ENCODE results near the gene RMI1. TPM values are rescaled to one million over a fixed set of nuclear protein-coding genes. Genes with fewer than 3 reads are reported as not detected.
A peak's percentile ranks its signal among the peaks of the same experiment; 100 is the strongest.
"Not testable (repeated sequence)": the region's sequence is repeated elsewhere in the genome, so short reads cannot be mapped to it uniquely, and the experiment has no call there.

The RMI1 gene
- total RNA-seq (2014; rRNA removed; shearing (Covaris generic)), result 12.2 and 27.7 TPM in 2 replicates

DNA sequence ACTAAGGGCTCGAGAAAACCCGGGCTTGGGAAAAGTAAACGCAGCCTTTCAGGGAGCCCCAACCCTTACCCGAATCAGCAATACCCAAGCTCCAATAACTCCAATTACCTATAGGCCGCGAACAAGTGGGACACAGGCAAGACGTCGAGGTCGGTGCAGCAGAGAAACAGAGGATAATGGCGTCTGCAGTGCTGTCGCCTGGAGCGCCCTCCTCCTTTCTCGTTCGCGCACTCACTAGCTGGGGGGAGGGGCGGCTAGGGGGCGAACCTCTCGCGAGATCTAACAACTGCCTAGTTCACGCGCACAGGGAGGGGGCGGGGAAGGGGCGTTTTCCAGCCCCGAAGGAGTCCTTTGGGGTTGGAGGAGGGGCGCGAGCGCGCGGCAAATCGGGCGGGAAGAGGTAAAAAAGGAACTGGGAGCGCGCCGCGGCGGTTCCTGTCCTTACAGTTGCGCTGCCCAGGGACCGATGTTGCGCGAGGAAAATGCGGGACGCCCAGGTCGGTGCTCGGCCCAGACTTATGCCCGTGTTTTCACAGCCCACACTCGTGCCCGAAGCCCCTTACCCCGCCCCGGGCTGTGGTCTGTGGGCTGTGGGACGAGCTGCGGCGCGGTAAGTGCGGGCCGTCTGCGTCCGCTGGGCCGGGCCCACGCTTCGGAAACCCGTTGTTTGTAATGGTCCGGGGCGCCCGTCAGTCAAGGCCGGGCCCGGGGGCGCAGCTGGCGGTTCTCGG, at the start of gene RMI1:
Gene RMI1, plus strand, starts transcription at position 411 of the 731 bp plus-strand sequence. CDS start 20,182 bp downstream, outside the sequence.
- peak; percentile 98 for DNase-seq (ENCODE audit: low read depth)

DNA sequence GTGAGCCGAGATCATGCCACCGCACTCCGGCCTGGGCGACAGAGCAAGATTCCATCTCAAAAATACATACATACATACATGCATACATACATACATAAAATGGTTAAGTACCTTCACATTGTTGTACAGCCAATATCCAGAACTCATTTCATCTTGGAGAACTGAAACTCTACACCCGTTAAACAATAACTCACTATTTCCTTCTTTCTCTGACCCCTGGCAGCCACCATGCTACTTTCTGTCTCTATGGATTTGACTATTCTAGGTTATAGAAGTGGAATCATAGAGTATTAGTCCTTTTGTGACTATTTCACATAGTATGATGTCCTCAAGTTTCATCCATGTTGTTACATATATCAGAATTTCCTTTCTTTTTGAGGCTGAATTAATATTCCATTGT, 49.7 kb upstream of the RMI1 start:
- DNase-seq (ENCODE audit: low read depth), result no peak

DNA sequence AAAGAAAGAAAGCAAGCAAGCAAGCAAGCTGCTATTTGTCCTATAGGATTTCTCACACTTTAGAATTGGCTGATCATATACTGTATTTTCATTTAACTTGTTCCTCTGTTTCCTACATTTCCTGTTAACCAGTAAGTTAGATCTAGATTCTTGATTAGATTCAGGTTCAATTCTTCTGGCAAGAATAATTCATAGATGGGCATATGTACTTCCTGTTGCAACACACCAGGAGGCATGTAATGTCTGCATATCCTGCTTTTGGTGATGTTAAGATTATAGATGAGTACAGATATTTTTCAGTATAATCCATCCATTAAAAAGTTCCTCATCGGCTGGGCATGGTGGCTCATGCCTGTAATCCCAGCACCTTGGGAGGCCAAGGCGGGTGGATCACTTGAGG, 48.6 kb upstream of the RMI1 start:
- no peak for DNase-seq (ENCODE audit: low read depth)

DNA sequence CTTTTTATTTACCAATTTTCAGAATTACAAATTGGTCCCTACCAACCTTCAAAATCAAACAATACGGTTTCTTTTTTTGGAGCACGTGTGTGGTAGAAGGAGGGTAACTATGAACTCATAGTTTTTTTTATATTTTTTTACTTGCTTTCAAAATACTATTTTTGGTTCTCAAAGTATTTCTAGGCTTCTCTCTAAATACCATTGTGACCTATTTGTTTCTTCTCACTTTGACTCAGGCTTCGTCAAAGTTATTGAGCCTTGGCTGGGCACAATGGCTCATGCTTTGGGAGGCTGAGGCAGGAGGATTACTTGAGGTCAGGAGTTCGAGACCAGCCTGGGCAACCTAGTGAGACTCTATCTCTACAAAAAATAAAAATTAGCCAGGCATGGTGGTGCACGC, 47.8 kb upstream of the RMI1 start:
- DNase-seq (ENCODE audit: low read depth), result no peak

DNA sequence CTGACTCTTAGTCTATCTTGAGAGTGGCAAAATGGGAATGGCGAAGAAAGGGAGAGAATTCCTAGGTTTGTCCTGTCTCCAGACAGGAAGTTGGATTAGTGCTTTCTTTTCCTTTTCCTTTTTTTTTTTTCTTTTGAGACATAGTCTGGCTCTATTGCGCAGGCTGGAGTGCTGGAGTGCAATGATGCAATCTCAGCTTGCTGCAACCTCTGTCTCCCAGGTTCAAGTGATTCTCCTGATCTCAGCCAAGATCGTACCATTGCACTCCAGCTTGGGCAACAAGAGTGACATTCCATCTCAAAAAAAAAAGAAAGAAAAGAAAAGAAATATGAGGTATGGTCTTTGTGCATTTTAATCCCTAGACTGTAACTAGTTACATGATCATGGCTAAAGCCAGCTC, 46.8 kb upstream of the RMI1 start:
- no peak for DNase-seq (ENCODE audit: low read depth)

DNA sequence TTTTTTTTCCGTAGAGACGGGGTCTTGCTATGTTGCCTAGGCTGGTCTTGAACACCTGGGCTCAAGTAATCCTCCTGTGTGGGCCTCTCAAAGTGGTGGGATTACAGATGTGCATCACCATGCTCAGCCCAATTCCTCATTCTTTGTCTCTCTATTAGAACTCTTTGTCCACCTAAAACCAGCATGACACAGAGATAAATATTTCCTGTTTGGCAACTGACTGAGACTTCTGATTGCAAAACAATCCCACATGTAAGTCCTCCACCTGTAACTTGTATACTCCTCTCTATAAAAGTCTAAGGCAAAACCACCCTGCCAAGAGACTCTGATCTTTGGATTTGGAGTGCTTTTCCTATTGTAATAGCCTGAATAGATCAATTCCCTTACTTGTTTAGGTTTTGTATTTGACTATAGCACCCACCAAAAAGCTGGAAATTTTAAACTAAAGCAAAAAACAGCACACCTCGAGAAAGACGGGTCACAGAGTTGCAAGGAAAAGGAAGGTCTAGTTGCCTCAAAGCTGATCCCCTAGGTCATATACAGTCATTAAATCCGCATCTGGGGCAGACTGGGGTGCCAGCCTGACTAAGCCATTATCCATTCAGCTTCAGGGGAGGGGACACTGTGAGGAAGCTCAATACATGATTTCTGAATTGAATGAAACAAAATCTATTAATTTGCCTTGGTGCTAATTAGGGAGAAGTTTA, 45.9 kb upstream of the RMI1 start:
- DNase-seq (ENCODE audit: low read depth), result peak; percentile 78

DNA sequence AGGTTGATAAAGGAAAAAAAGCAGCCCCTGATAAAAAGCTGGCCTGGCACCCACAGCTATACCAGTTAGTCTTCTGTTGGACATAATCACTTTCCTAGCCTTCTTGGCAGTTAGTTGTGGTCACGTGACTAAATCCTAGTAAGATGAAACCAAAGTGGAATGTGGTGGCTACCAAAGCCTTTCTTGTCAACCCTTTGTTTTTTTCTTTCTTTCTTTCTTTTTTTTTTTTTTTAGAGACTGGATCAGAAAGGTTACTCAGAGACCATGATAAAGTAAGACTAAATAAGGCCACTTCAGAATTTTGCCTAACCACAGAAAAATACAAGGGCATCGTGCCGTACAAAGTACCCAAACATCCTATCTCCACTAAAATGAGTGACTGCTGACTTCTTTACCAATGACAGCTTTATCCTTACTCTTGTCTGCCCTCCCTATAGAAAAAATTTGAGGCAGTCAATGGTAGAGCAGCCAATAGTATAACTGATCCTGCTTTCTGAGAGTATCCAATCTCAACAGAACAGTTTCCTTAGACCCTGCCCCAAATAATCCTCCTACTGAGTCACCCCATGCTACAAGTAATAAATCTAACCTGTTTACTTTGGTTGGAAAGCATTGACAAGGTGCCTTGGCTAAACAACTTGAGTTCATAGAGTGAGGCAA, 45.2 kb upstream of the RMI1 start:
- peak; percentile 95 for DNase-seq (ENCODE audit: low read depth)

DNA sequence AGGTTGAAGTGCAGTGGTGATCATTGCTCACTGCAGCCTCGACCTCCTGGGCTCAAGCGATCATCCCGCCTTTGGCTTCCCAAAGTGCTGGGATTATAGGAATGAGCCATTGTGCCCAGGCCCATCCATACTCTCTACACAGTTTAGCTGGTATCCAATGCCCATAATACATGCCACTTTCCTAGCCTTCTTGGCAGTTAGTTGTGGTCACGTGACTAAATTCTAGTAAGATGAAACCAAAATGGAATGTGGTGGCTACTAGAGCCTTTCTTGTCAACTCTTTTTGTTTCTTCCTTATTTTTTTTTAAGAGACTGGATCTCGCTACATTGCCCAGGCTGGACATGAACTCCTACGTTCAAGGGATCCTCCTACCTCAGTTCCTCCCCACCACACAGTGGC, 44.1 kb upstream of the RMI1 start:
- DNase-seq (ENCODE audit: low read depth), result peak; percentile 74

DNA sequence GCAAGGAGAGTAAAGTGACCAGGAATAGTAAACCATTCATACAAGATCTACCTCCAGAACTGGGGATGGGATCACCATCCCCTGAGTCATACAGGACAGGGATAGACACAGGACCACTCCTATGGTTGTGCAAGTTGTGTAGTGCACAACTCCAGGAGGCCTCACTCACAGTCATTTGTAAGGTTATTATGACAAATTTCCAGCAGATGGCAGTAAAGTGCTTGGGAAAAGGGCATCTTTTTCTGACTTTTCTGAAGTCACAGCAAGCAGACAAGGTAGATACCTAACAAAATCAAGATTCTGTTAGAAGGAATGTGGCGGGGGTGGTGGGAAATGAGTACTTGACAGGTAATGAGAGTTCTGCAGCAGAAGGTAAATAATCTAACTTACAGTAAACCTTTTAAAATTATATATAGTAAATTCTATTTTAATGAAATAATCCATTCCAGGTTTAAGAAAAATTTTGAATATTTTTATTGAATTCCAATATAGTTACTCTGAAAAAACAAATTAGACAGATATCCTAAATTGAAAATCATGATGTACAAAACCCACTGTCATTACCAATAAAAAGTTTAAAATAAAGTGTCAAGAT, 42.6 kb upstream of the RMI1 start:
- peak; percentile 75 for DNase-seq (ENCODE audit: low read depth)

DNA sequence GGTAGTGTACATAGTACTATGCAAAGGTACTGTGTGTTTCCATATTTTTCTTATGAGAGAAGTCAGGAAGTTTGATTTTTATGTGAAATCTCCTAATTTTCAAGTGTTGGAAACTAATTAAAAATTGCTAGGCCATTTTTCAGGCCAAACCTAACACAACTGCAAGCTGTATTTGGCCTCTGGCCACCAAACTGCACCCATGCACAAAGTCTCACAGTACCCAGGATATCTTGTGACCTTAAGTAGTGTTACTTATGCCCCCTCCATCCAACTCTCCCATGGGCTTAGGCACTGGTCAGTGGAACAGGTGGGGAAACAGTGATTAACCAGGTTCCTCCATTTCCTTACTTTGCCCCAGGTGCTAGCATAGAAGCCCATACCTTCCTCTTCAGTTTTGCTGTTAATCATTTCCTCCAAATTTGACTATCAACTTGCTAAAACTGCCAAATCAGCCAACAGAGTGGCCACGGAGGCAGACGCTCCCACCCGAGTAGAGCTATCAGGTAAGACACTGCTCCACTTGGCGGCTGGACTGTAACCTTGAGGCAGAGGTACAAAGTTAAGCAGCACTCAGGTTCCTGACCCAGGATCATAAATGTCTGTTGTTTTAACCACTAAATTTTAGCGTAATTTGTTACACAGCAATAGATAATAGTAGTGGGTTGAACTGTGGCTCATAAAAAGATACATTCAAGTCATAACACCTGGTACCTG, 39.9 kb upstream of the RMI1 start:
- no peak for DNase-seq (ENCODE audit: low read depth)

DNA sequence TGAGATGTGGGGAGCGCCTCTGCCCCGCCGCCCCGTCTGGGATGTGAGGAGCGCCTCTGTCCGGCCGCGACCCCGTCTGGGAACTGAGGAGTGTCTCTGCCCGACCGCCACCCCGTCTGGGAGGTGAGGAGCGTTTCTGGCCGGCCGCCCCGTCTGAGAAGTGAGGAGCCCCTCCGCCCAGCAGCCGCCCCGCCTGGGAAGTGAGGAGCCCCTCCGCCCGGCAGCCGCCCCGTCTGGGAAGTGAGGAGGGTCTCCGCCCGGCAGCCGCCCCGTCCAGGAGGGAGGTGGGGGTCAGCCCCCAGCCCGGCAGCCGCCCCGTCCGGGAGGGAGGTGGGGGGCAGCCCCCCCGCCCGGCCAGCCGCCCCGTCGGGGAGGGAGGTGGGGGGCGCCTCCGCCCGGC, 32.5 kb upstream of the RMI1 start:
- DNase-seq (ENCODE audit: low read depth), result not testable (repeated sequence)

DNA sequence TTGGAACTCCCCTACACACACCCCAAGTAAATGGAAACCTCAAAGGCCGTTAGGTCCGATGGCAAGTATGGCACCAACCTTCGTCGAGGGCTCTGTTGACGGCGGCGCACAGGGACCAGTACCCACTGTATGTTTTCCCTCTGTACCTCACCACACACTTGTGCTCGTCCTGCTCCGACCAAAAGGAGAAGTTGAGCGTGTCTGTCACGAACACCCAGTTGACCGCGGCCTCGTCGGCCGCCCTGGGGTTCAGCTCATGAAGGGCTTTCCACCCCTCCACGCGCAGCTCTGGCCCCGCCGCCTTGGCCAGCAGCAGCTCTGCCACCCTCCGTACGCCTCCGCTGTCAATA, 24.5 kb upstream of the RMI1 start:
- no peak for DNase-seq (ENCODE audit: low read depth)

DNA sequence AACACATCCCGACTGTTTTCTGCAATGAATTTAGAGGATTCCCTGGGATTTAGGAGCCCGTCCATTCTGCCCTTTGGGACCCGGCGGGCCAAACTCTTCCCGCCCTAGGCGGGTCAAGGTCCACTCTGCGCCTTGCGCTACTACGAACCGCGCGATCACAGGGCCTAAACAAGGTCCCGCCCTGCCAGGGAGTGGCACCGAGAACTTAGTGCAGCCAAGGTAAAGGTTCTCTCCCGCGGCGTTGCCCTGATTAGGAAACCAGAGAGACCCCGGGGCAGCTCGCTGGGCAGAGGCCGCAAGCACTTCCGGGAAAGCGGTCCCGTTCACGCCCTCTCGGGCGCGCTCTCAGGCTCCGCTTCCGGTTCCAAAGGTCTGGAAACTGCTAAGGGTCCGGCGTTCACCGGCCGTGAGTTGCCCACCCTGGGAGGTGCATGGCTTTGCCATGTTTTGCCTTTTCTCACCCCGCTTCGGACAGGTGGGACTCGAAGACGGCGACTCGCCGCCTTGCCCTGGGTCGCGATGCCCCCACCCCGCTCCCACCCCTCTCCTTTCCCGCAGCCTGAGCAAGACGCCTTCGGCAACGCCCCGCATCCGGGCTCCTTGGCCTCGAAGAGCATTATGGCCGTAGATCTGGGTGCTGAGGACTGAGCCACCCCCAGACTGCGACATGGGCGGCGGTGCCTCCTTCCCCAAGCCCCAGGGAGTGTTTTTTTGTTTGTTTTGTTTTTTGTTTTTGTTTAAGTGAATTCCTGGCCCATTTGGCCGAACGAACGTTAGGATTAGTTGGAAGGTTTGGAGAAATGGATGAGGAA, 24.0 kb upstream of the RMI1 start:
- DNase-seq (ENCODE audit: low read depth), result peak; percentile 71

DNA sequence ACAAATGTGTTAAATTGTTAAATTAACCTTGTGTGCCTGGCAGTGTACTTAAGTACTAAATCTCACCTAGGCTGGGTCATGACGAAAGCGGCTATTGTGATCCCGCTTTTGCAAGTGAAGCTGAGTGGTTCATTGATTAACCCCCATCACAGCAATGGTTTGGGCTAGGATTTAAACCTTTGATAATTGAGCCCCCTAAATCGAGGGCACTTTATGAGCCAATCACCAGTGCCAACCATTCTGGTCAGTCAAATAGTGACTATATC, 23.4 kb upstream of the RMI1 start:
- no peak for DNase-seq (ENCODE audit: low read depth)

DNA sequence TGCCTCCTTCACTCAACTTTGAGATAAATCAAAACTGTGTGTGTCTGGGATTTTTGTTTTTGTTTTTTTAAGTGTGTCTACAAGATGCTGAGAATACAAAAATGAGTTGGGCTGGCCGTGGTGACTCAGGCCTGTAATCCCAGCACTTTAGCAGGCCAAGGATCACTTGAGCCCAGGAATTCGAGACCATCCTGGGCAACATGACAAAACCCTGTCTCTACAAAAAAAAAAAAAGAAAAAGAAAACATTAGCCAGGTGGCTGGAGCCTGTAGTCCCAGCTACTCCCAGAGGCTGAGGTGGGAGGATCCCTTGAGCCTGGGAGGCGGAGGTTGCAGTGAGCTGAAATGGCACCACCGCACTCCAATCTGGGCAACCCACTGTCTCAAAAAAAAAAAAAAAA, 21.5 kb upstream of the RMI1 start:
- peak; percentile 96 for DNase-seq (ENCODE audit: low read depth)

DNA sequence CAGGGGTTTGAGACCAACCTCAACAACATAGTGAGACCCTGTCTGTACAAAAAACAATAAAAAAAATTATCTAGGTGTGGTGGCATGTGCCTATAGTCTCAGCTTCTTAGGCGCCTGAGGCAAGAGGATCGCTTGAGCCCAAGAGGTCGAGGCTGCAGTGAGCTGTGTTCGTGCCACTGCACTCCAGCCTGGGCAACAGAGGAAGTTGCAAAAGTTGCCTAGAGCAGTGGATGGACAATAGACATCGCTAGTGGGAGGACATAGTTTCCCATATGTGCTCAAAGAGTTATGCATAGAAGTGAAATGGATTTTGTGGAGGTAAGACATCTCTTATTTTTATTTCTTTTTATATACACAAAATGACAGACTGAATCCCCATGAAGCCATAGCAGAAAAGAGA, 19.6 kb upstream of the RMI1 start:
- DNase-seq (ENCODE audit: low read depth), result no peak

DNA sequence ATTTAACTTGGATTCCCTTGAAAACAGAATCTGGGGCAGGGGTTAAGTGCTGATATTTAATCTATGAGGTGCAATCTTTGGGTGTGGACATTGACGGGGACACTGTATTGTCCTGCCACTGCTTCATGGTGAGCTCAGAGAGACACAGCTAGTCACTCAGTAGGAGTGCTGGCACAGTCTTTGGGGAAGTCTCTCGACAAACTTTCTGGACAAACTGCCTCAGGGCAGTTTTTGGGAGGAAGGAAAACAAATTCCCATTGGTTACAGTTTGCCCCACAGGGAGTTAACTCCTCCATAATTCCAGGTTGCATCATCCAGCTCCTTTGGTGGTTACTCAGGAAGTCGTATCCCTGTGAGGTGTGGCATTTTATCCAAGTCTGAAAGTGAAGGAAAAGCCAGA, 18.4 kb upstream of the RMI1 start:
- DNase-seq (ENCODE audit: low read depth), result peak; percentile 94

DNA sequence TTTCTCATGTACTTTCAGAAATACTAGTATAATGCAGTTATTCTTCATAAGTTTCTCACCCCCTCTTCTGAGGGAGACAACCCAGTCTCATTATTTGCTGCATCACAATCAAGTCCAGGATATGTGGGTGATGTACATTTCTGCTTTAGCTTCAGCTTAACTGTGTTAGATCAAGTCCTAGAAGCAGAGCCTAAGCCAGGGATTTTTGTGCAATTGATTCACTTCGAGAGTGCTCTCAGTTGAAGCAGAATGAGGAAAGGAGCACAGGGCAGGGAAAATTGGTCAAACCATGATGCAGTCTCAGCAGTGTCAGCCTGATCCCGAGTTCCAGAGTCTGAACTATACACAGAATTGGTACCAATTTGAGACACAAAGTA, 15.6 kb upstream of the RMI1 start:
- peak; percentile 39 for DNase-seq (ENCODE audit: low read depth)

DNA sequence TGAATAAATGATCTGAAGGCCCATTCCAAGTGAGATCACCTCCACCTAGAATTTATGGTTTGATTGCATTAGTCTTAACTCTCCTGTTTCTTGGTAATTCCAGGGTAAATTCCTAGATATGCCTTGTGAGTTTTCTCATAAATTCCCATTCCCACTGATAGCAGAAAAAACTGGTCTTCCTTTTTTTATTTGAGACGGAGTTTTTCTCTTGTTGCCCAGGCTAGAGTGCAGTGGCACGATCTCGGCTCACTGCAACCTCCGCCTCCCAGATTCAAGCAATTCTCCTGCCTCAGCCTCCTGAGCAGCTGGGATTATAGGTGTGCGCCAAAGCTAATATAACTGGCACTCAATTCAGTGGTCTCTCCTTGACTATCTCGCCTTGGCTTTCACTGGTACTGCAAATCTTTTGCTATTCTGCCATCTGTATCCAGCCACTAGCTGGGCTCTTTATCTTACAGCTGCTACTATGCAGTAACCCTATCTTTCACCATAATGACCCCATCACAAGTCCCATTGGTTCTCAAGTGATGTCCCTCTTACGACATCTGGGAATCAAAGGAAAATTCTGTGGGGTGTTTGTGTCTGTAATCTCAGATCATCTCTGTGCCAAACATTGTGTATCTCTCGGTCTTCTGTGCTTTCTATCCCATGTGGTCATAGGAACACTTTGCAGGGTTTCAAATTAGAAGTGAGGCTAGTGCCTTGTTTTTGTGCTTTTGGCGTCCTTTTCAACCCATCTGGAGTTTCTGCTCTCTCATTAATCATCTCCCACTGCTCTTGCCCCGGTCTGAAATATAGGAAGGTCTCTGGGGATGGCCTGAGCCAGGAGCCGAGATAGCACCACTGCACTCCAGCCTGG, 15.0 kb upstream of the RMI1 start:
- peak; percentile 42 for DNase-seq (ENCODE audit: low read depth)

DNA sequence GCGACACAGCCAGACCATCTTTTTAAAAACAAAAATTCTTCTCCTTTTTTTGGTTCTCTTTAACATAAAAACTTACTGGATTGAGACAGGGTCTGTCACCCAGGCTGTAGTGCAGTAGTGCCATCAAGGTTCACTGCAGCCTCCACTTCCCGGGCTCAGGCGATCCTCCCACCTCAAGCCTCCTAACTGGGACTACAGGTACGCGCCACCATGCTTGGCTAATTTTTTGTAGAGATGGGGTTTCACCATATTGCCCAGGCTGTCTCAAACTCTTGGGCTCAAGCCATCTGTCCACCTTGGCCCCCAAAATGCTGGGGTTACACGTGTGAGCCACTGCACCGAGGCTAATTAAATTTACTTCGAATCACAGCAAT, 14.4 kb upstream of the RMI1 start:
- no peak for DNase-seq (ENCODE audit: low read depth)

DNA sequence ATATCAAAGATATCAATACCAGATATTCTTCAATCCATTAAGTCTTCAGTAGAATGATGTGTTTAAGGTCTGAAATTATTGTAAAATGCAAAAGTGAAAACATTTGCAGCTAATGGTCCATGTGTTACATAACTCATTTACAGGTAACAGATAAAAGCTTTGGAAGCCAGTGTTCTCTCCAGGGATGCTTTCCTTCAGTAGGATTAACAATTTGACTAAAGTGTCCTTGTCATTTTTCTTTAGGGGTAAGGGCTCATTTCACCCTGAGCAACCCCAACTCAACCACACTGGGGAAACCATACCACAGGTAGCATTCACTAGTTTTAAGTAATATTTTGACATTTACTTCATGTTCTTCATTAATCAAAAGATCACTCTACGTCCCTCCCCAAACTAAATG, 13.5 kb upstream of the RMI1 start:
- no peak for DNase-seq (ENCODE audit: low read depth)
